NB4 (cell line): ENCODE results near the gene GP1BB.

Source experiments
- DNase-seq: peaks from one replicate; pipeline ENCODE4 v3.0.0; 2010; ENCODE audit warnings: low read depth
- H3K4me3 ChIP-seq: one replicate; pipeline ENCODE4 v1.5.1; 2011; ENCODE audit warnings: mild to moderate bottlenecking, low read depth, low read length, moderate library complexity
- CTCF ChIP-seq: IDR thresholded peaks from one replicate; pipeline ENCODE4 v1.5.1; 2012; ENCODE audit warnings: low read depth, low read length
- MAX ChIP-seq: IDR thresholded peaks from 2 replicates; pipeline ENCODE4 v1.6.1; 2011; ENCODE audit warnings: low read depth, low read length
- MYC ChIP-seq: IDR thresholded peaks from 2 replicates; pipeline ENCODE4 v1.6.1; 2011; ENCODE audit warnings: low read depth, low read length
- POLR2A ChIP-seq: IDR thresholded peaks from 2 replicates; pipeline ENCODE4 v1.6.1; 2011; ENCODE audit warnings: mild to moderate bottlenecking; ENCODE audit not compliant: insufficient read length; ENCODE audit errors: extremely low read depth

The GP1BB gene

GRCh38 chr22:19713245-19713644, 10.1 kb upstream of the GP1BB start:
- DNase-seq = no peak
- TF ChIP-seq MAX (no peak), CTCF (no peak), POLR2A (no peak), MYC (no peak)
- H3K4me3 ChIP-seq = no peak overlapping the region

GRCh38 chr22:19713650-19714311, 9.6 kb upstream of the GP1BB start:
- TF ChIP-seq POLR2A (no peak), MYC (no peak), CTCF (no peak), MAX (no peak)
- H3K4me3 ChIP-seq = no peak overlapping the region
- no peak for DNase-seq

- H3K4me3 ChIP-seq = no peak within 1 kb of the TSS
- peak; percentile 29 for DNase-seq
- TF ChIP-seq CTCF (no peak), MYC (no peak), MAX (no peak), POLR2A (no peak)
These were observed 8.8 kb upstream of the GP1BB start, which contains the start of gene SEPTIN5 for GRCh38 chr22:19714312-19715187. TSS of gene SEPTIN5 (plus strand) at chr22:19714503. CDS start at chr22:19714589, 86 bp downstream.

GRCh38 chr22:19715188-19715930, 8.0 kb upstream of the GP1BB start:
- DNase-seq = no peak
- H3K4me3 ChIP-seq = no peak overlapping the region
- TF ChIP-seq POLR2A (no peak), MYC (no peak), MAX (no peak), CTCF (no peak)

GRCh38 chr22:19716041-19716828, 7.1 kb upstream of the GP1BB start:
- no peak for DNase-seq
- no peak for TF ChIP-seq POLR2A
- no peak for TF ChIP-seq MAX
- no peak for TF ChIP-seq MYC
- no peak for TF ChIP-seq CTCF
- H3K4me3 ChIP-seq = no peak overlapping the region
